GM21825 (cell line): ENCODE measurements around the gene C3orf33.
"Not testable (repeated sequence)": the region's sequence is repeated elsewhere in the genome, so short reads cannot be mapped to it uniquely, and the experiment has no call there.

Experiments used
- ATAC-seq: cut with Tn5 transposase; IDR thresholded peaks from one replicate; pipeline ENCODE4 v1.9.1; 2021; ENCODE audit warnings: mild to moderate bottlenecking, moderate library complexity; ENCODE audit not compliant: unreplicated experiment

Gene C3orf33

GRCh38 chr3:155805802-155806618 lies at the start of gene C3orf33:
TSS of gene C3orf33 (minus strand) at chr3:155806278. CDS start at chr3:155806252, 26 bp downstream.
- ATAC-seq = peak; percentile 99

- peak; percentile 95 for ATAC-seq
These were observed 48.3 kb upstream of the C3orf33 start, which contains the start of gene SLC33A1 for GRCh38 chr3:155854141-155854940. TSS of gene SLC33A1 (minus strand) at chr3:155854427. CDS start at chr3:155853997, 430 bp downstream.

GRCh38 chr3:155853214-155854140 lies 47.4 kb upstream of the C3orf33 start:
- peak; percentile 8 for ATAC-seq

- ATAC-seq = no peak
These were observed 46.3 kb upstream of the C3orf33 start for GRCh38 chr3:155852341-155852740.

- ATAC-seq = not testable (repeated sequence)
These were observed 43.3 kb upstream of the C3orf33 start for GRCh38 chr3:155849404-155849803.

GRCh38 chr3:155847993-155848392 lies 41.9 kb upstream of the C3orf33 start:
- ATAC-seq = no peak

- no peak for ATAC-seq
These were observed 40.0 kb upstream of the C3orf33 start for GRCh38 chr3:155846119-155846518.

- ATAC-seq = no peak
These were observed 37.5 kb upstream of the C3orf33 start for GRCh38 chr3:155843569-155843968.

GRCh38 chr3:155835341-155836071 lies 29.4 kb upstream of the C3orf33 start:
- ATAC-seq = no peak

- not testable (repeated sequence) for ATAC-seq
These were observed 22.5 kb upstream of the C3orf33 start for GRCh38 chr3:155828490-155829098.

- ATAC-seq = no peak
These were observed 9.0 kb upstream of the C3orf33 start for GRCh38 chr3:155815030-155815545.

- ATAC-seq = not testable (repeated sequence)
These were observed 7.1 kb upstream of the C3orf33 start for GRCh38 chr3:155813224-155813623.

- no peak for ATAC-seq
These were observed 3.1 kb upstream of the C3orf33 start for GRCh38 chr3:155809181-155809580.

- ATAC-seq = no peak
These were observed 1.7 kb upstream of the C3orf33 start for GRCh38 chr3:155807823-155808222.

GRCh38 chr3:155805204-155805801 lies 775 bp downstream of the C3orf33 start:
- ATAC-seq = no peak

GRCh38 chr3:155804323-155804722 lies 1.8 kb downstream of the C3orf33 start:
- no peak for ATAC-seq

- ATAC-seq = no peak
These were observed 13.5 kb downstream of the C3orf33 start for GRCh38 chr3:155792532-155792931.

GRCh38 chr3:155791190-155791589 lies 14.9 kb downstream of the C3orf33 start:
- ATAC-seq = no peak
